Glutamatergic neuron (in vitro differentiated cells): Measurements from ENCODE around the gene NEB. TPM values are rescaled to one million over a fixed set of nuclear protein-coding genes. Genes with fewer than 3 reads are reported as not detected.

Experiments used
- DNase-seq: peaks from one replicate; pipeline ENCODE4 v3.0.0; 2022
- H3K27ac Mint-ChIP-seq: one replicate; pipeline ENCODE4 v1.8.0; 2020; ENCODE audit warnings: mild to moderate bottlenecking, mixed read lengths, inconsistent platforms; ENCODE audit not compliant: unreplicated experiment
- H3K27me3 Mint-ChIP-seq: one replicate; pipeline ENCODE4 v1.8.0; 2020; ENCODE audit warnings: mild to moderate bottlenecking, moderate library complexity, mixed read lengths, inconsistent platforms; ENCODE audit not compliant: unreplicated experiment
- H3K36me3 Mint-ChIP-seq: one replicate; pipeline ENCODE4 v1.8.0; 2020; ENCODE audit warnings: mild to moderate bottlenecking, mixed read lengths, inconsistent platforms; ENCODE audit not compliant: unreplicated experiment
- H3K4me1 Mint-ChIP-seq: one replicate; pipeline ENCODE4 v1.8.0; 2020; ENCODE audit warnings: mild to moderate bottlenecking, low read depth, mixed read lengths, inconsistent platforms; ENCODE audit not compliant: unreplicated experiment
- H3K4me3 Mint-ChIP-seq: one replicate; pipeline ENCODE4 v1.8.0; 2020; ENCODE audit warnings: mild to moderate bottlenecking, mixed read lengths, inconsistent platforms; ENCODE audit not compliant: unreplicated experiment
- H3K9me3 Mint-ChIP-seq: one replicate; pipeline ENCODE4 v1.8.0; 2020; ENCODE audit warnings: mild to moderate bottlenecking, moderate library complexity, mixed read lengths, inconsistent platforms; ENCODE audit not compliant: unreplicated experiment
- total RNA-seq: library from RNA; stranded (reverse); fragmentation: NEBNext Ultra II Directional; extraction: Animal tissue kit (Norgen Biotek cat#: 25700); gene quantifications from one replicate; pipeline ENCODE4 v1.2.1, GENCODE V29; 2021; ENCODE audit not compliant: unreplicated experiment
- TF ChIP-seq, protein P1 (sequence below): fragments of 200-600 bp; sonication (generic); IDR thresholded peaks from one replicate; pipeline ENCODE4 v1.5.0; 2021; ENCODE audit not compliant: partially characterized antibody, unreplicated experiment

NEB gene
- total RNA-seq, 1 donor from 2014 or later = 0.59 TPM

DNA sequence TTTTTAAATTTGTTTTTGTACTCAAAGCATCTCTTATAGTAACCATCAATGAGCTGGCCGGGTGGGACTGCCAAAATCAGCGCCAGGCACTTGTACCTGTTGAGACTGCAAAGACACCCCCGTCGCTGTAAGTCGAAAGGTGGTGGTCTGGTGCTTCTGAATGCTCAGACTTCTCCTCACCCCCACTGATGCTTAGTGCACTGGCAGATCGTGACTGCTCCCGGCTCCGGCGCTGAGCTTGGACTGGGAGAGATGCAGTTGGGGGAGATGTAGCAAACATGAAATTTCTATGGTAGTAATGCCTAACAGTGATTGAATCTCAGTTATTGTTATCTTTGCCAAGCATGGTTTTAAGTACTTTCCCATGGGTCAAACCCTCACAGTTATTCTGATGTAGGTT, 244.0 kb downstream of the NEB start:
- Mint-ChIP-seq H3K4me3 (no peak overlapping the region), H3K36me3 (no peaks in the 10 kb centered on the region), H3K27me3 (no peaks in the 10 kb centered on the region), H3K27ac (no peak overlapping the region), H3K4me1 (no peaks in the 10 kb centered on the region), H3K9me3 (no peaks in the 10 kb centered on the region)
- no peak for DNase-seq
- TF ChIP-seq, protein P1, sequence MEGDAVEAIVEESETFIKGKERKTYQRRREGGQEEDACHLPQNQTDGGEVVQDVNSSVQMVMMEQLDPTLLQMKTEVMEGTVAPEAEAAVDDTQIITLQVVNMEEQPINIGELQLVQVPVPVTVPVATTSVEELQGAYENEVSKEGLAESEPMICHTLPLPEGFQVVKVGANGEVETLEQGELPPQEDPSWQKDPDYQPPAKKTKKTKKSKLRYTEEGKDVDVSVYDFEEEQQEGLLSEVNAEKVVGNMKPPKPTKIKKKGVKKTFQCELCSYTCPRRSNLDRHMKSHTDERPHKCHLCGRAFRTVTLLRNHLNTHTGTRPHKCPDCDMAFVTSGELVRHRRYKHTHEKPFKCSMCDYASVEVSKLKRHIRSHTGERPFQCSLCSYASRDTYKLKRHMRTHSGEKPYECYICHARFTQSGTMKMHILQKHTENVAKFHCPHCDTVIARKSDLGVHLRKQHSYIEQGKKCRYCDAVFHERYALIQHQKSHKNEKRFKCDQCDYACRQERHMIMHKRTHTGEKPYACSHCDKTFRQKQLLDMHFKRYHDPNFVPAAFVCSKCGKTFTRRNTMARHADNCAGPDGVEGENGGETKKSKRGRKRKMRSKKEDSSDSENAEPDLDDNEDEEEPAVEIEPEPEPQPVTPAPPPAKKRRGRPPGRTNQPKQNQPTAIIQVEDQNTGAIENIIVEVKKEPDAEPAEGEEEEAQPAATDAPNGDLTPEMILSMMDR = no peak

DNA sequence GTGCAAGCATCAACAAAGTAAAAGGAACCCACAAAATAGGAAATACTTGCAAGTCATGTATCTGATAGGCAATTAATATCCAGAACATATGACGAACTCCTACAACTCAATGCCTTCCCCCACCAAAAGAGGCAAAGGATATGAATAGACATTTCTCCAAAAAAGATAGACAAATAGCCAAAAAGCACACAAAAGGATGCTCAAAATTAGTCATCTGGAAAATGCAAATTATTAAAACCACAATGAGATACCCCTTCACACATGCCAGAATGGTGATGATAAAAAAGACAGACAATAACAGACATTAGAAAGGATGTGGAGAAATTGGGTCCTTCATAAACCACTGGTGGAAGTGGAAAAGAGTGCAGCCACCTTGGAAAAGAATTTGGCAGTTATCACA, 248.2 kb downstream of the NEB start:
- DNase-seq = no peak
- Mint-ChIP-seq H3K9me3 (no peaks in the 10 kb centered on the region), H3K4me1 (no peaks in the 10 kb centered on the region), H3K27ac (no peak overlapping the region), H3K4me3 (no peak overlapping the region), H3K36me3 (no peaks in the 10 kb centered on the region), H3K27me3 (no peaks in the 10 kb centered on the region)
- TF ChIP-seq, protein P1 = no peak

DNA sequence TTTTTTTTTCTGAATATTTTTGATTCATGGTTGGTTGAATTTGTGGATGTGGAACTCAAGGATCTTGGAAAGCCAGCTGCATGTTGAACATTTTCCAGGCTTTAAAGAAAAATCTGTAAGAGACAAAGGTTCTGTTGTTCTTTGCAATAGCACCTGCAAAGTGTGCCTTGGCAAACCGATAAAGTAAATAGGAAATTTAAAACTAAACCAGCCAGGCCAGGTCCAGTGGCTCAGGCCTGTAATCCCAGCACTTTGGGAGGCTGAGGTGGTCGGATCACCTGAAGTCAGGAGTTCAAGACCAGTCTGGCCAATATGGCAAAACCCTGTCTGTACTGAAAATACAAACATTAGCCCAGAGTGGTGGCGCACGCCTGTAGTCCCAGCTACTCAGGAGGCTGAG, 250.2 kb downstream of the NEB start:
- H3K27ac Mint-ChIP-seq = no peak overlapping the region

DNA sequence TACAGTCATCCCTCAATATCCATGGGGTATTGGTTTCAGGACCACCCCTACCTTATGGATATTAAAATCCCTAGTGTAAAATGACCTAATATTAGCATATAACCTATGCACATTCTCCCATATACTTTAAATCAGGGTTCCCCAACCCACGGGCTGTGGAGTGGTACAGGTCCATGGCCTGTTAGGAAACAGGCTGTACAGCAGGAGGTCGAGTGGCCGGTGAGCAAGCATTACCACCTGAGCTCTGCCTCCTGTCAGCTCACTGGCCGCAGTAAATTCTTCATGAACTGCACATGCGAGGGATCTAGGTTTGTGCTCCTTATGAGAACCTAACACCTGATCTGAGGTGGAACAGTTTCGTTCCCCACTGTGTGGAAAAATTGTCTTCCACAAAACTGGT, 250.7 kb downstream of the NEB start:
- TF ChIP-seq, protein P1 = no peak
- no peak overlapping the region for H3K27ac Mint-ChIP-seq
- no peak overlapping the region for H3K4me3 Mint-ChIP-seq
- no peaks in the 10 kb centered on the region for H3K4me1 Mint-ChIP-seq
- no peaks in the 10 kb centered on the region for H3K9me3 Mint-ChIP-seq
- H3K27me3 Mint-ChIP-seq = no peaks in the 10 kb centered on the region
- no peak for DNase-seq
- H3K36me3 Mint-ChIP-seq = no peaks in the 10 kb centered on the region

More for the DNA sequence above, 250.2 kb downstream of the NEB start:
- no peaks in the 10 kb centered on the region for H3K9me3 Mint-ChIP-seq
- H3K4me3 Mint-ChIP-seq = no peak overlapping the region
- no peaks in the 10 kb centered on the region for H3K27me3 Mint-ChIP-seq
- no peak for DNase-seq
- TF ChIP-seq, protein P1 = no peak
- no peaks in the 10 kb centered on the region for H3K36me3 Mint-ChIP-seq
- no peaks in the 10 kb centered on the region for H3K4me1 Mint-ChIP-seq

DNA sequence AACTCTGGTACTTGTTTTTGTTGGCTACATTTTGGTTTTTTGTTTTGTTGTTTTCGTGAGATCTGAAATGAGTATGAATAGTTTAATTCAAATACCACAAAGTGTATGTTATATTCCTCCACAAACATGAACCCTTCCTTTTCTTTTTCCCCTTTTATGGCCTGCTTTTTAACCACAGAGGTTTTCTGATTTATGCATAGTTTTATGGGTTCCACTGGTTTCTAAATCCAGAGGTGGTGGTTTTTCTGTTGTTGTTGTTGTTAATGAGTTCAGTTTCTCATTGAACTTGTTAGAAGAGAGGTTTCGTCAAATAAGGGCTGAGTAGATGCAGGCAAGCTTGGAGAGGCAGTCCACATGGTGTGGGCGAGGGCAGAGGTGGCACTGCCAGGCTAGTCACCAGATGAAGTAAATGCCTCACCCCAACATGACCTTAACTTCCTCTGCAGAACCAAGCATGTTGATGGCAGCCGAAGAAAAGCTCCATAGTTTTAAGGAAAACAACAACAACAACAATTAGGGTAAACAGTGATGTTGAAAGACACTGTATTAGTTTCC, 252.0 kb downstream of the NEB start:
- no peak overlapping the region for H3K4me3 Mint-ChIP-seq
- no peak for DNase-seq
- no peaks in the 10 kb centered on the region for H3K27me3 Mint-ChIP-seq
- TF ChIP-seq, protein P1 = no peak
- H3K36me3 Mint-ChIP-seq = no peaks in the 10 kb centered on the region
- no peaks in the 10 kb centered on the region for H3K9me3 Mint-ChIP-seq
- no peak overlapping the region for H3K27ac Mint-ChIP-seq
- no peaks in the 10 kb centered on the region for H3K4me1 Mint-ChIP-seq
